ENCODE measurements around the gene DNAJB8.

DNA sequence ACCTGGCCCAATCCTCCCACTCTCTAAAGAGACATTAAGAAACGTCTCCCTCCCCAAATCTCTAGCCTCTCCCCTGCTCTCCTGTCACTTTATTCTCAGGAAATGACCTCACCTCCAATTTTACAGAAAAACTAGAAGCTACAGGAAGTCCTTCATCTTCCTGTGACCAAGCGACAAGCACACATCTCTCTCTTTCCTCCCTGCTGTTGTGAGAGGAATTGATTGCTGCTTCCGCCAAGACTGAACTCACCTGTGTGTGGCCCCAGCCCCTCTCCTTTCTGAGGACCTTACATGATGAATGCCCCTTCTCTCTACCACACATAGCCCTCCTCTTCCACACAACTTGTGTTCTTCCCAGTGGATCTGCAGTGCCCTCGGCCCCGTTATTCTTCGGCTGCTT lies 18.2 kb downstream of the DNAJB8 start:
- TF ChIP-seq HDGF (IDR thresholded peaks at IDR 0.05; ENCODE audit: borderline replicate concordance), result no peak
- no peak for TF ChIP-seq BHLHE40 (IDR thresholded peaks at IDR 0.05; ENCODE audit: borderline replicate concordance)
- no peak for TF ChIP-seq FOXM1 (IDR thresholded peaks at IDR 0.05; ENCODE audit: borderline replicate concordance)
- TF ChIP-seq FOXA1 (IDR thresholded peaks at IDR 0.05), result no peak
